ENCODE data around the gene DTYMK. TPM values are rescaled to one million over a fixed set of nuclear protein-coding genes. Genes with fewer than 3 reads are reported as not detected.
A peak's percentile ranks its signal among the peaks of the same experiment; 100 is the strongest.

The DTYMK gene
- total and polyA plus RNA-seq, 2 of the 4 experiments (the other 2 are of a cell fraction): 31.7 to 50.1 TPM

DNA sequence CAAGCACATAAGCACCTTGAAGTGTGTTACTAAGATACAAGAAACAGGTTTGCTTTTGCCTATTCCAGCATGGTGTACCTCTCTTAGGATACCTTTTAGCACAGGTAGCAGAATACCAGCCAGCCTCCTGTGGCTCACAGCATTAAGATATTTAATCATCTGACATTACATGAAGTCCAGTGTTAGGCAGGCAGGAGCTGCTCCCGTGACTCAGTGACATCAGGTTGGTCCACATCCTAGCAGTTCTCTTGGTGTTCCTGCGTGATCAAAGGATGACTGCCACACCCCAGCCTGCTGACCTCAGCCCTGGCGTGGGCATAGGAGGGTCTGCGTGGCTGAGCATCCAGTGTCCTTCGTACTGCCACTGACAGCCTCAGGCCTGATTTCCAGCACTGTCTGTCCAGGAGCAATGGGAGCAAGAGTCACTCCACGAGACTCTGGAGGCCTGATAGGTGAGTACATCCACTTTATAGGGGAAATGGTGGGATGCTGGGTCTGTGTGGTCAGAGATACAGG is 3.6 kb upstream of the DTYMK start:
- WGBS, 2 experiments (ENCODE audit: extremely low coverage in 2 of 2, insufficient read length in 1 of 2): 65% methylated on average over 2 of the region's 6 CpGs; no CpG with 5 or more reads in 1 of the 2 experiments
- peak overlapping the region; percentile 47 for H3K23ac ChIP-seq (ENCODE audit: low read depth, low read length)
- H2BK20ac ChIP-seq (ENCODE audit: low read depth, low read length): no peak overlapping the region
- H3K4me3 ChIP-seq (ENCODE audit: insufficient read depth, low read depth, low read length): no peak overlapping the region
- no peak overlapping the region for H4K8ac ChIP-seq (ENCODE audit: low read depth in 2 of 2, low read length in 2 of 2)
- ChIA-PET POLR2A (ENCODE audit: unreplicated experiment) (no interaction called here), CTCF (no interaction called here)
- peaks cover 29% of the 10 kb centered on the region for H3K36me3 ChIP-seq (ENCODE audit: control insufficient read depth, insufficient read depth, low read length)
- intact Hi-C loops (cut with micrococcal nuclease) (no loop called here), in situ Hi-C loops (cut with MboI; ENCODE audit: low sequenced_read_pairs) (no loop called here), dilution Hi-C loops (cut with HindIII; ENCODE audit: low sequenced_read_pairs, unreplicated experiment) (no loop called here)
- ATAC-seq (ENCODE audit: low read depth) (no peak), DNase-seq (no peak)
- no TSS peak for BruUV-seq (replicated peaks)
- no peak overlapping the region for H4K91ac ChIP-seq (ENCODE audit: insufficient read depth, low read depth, low read length)
- no peak overlapping the region for H2BK5ac ChIP-seq (ENCODE audit: low read depth, low read length, poor library complexity, severe bottlenecking)
- no peaks in the 10 kb centered on the region for H4K20me1 ChIP-seq (ENCODE audit: insufficient read depth, low read length)
- no peak overlapping the region for H3K27ac ChIP-seq (ENCODE audit: insufficient read depth, low read length)
- peaks cover 16% of the 10 kb centered on the region for H3K9me1 ChIP-seq (ENCODE audit: insufficient read depth, low read length)
- no peak overlapping the region for H3K18ac ChIP-seq (ENCODE audit: low read depth, low read length)
- H2BK120ac ChIP-seq (ENCODE audit: low read depth, low read length): no peak overlapping the region
- H2AFZ ChIP-seq (replicated peaks; ENCODE audit: low read length, poor library complexity): no peak overlapping the region
- peak overlapping the region; percentile 84 for H2AK9ac ChIP-seq (replicated peaks; ENCODE audit: low read depth, low read length, poor library complexity)
- no peaks in the 10 kb centered on the region for H3K27me3 ChIP-seq (ENCODE audit: control insufficient read depth, insufficient read depth, low read length)
- no peak overlapping the region for H3K4me2 ChIP-seq (ENCODE audit: low read depth, low read length)
- no peaks in the 10 kb centered on the region for H3K9me3 ChIP-seq (ENCODE audit: control insufficient read depth, insufficient read depth, low read length)
- peaks cover 38 to 68% of the 10 kb centered on the region in 2 experiments for H3K79me1 ChIP-seq (ENCODE audit: low read depth in 1 of 2, low read length in 2 of 2)
- no peak for TF ChIP-seq MAZ (IDR thresholded peaks at IDR 0.05; ENCODE audit: borderline replicate concordance, low read depth, low read length)
- no peak for TF ChIP-seq CHD1 (IDR thresholded peaks at IDR 0.05; ENCODE audit: low read depth, low read length)
- TF ChIP-seq, protein P1, sequence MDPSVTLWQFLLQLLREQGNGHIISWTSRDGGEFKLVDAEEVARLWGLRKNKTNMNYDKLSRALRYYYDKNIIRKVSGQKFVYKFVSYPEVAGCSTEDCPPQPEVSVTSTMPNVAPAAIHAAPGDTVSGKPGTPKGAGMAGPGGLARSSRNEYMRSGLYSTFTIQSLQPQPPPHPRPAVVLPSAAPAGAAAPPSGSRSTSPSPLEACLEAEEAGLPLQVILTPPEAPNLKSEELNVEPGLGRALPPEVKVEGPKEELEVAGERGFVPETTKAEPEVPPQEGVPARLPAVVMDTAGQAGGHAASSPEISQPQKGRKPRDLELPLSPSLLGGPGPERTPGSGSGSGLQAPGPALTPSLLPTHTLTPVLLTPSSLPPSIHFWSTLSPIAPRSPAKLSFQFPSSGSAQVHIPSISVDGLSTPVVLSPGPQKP (IDR thresholded peaks at IDR 0.05; ENCODE audit: borderline replicate concordance, low read depth, low read length): no peak
- no peak for TF ChIP-seq SMC3 (IDR thresholded peaks at IDR 0.05; ENCODE audit: low read depth, low read length)
- no peak for TF ChIP-seq FOS (IDR thresholded peaks at IDR 0.05; ENCODE audit: low read depth, low read length)
- TF ChIP-seq CTCF (conservative IDR thresholded peaks at IDR 0.05; ENCODE audit: low read depth, low read length): no peak
- TF ChIP-seq NFE2L2 (IDR thresholded peaks at IDR 0.05; ENCODE audit: low read depth, low read length): no peak
- TF ChIP-seq MAFK (IDR thresholded peaks at IDR 0.05; ENCODE audit: low read depth, low read length): no peak
- TF ChIP-seq MXI1 (IDR thresholded peaks at IDR 0.05; ENCODE audit: borderline replicate concordance, low read depth, low read length): no peak
- no peak for TF ChIP-seq RCOR1 (IDR thresholded peaks at IDR 0.05; ENCODE audit: insufficient replicate concordance, low read length)
- TF ChIP-seq, protein P2, sequence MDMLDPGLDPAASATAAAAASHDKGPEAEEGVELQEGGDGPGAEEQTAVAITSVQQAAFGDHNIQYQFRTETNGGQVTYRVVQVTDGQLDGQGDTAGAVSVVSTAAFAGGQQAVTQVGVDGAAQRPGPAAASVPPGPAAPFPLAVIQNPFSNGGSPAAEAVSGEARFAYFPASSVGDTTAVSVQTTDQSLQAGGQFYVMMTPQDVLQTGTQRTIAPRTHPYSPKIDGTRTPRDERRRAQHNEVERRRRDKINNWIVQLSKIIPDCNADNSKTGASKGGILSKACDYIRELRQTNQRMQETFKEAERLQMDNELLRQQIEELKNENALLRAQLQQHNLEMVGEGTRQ (IDR thresholded peaks at IDR 0.05; ENCODE audit: low read depth, low read length): no peak
- TF ChIP-seq RFX5 (IDR thresholded peaks at IDR 0.05; ENCODE audit: low read depth, low read length): no peak
- H3K56ac ChIP-seq (ENCODE audit: extremely low read depth, insufficient read depth, low read length): no peak overlapping the region
- H2BK15ac ChIP-seq (ENCODE audit: low read depth, low read length): no peak overlapping the region
- no peak overlapping the region for H3K9ac ChIP-seq (ENCODE audit: low read depth, low read length)
- H2AK5ac ChIP-seq (ENCODE audit: low read depth, low read length): no peak overlapping the region
- peaks cover 5% of the 10 kb centered on the region; the same call in 1 of the 2 replicates for H3K4me1 ChIP-seq (ENCODE audit: control insufficient read depth, insufficient read depth, low read length)
- H4K5ac ChIP-seq (ENCODE audit: low read depth, low read length): no peak overlapping the region
- no peak overlapping the region for H3K14ac ChIP-seq (replicated peaks; ENCODE audit: low read depth, low read length)
- H3K4ac ChIP-seq (ENCODE audit: low read depth, low read length): no peak overlapping the region
